Stimulated activated CD4-positive, alpha-beta T cell treated with anti-CD3 and anti-CD28 coated beads, Interleukin-1b, Interleukin-23, amount 100 ng/mL, for 24 hours (primary cell): ENCODE measurements around the gene FOXM1.
A peak's percentile ranks its signal among the peaks of the same experiment; 100 is the strongest.
"Not testable (repeated sequence)": the region's sequence is repeated elsewhere in the genome, so short reads cannot be mapped to it uniquely, and the experiment has no call there.

ENCODE experiments used
- DNase-seq, 4 experiments: peaks; one replicate each; pipeline ENCODE4 v3.0.0-alpha.2; 2020; ENCODE audit warnings: low read depth in 4 of 4, low spot score in 1 of 4

The FOXM1 gene

DNA sequence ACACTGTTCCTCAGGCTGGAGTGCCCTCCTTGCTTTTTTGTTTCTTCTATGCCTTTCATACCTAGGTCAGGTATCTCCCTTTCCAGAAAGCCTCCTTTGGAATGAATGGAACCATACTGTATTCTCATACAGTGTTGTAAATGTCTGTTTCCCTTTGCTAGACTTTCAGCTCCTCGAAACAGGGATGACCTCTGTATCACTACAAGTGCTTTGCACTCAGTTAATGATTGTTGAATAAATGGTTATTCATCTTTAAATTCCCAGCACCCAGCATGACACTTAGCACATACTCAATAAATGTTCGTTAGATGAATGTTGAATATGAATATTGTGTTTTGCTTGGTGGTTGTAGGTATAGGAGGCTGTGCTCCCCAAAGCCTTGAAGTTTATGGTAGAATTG lies 7.8 kb upstream of the FOXM1 start:
- DNase-seq: no peak

DNA sequence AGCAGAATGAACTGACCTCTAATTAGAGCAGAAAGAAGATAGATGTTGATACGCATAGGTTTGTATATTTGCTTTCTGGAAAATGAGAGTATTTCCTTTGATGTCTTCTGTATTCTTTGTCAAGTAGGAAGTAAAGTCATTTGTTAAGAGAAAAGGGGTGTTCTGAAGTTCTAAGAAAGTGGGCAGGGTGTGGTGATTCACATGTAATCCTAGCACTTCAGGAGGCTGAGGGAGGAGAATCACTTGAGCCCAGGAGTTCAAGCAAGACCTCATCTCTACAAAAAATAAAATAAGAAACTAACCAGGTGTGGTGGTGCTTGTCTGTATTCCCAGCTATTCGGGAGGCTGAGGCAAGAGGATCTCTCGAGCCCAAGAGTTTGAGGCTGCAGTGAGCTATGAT lies 2.9 kb upstream of the FOXM1 start:
- no peak for DNase-seq

DNA sequence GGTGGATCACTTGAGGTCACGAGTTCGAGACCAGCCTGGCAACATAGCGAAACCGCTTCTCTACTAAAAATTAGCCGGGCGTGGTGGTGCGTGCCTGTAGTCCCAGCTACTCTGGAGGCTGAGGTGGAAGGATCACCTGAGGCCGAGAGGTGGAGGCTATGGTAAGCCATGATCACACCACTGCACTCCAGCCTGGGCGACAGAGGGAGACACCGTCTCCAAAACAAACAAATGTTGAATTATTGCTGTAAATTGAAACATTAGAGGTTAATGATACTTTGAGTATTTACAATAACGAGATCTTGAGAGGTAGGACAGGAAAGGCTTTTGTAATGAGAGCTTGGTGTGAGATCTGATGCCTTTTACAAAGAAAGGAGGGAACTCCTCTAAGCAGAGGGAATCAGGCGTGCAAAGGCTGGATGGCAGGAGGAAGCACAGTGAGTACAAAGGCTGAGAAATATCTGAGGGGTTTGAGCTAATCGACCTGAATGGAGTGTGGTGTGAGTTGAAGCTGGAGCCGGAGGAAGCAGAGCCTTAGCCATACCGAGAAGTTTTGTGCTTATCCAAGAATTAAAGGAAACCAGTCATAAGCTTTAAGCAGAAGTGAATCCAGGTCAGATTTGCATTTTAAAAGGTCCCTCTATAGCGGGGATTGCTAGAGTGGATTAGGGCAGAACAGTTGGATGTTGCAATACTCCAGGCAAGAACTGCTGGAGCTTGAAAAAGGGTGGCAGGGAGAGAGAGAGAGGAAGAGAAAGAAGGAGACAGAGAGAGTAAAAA lies 1.2 kb upstream of the FOXM1 start:
- no peak for DNase-seq

DNA sequence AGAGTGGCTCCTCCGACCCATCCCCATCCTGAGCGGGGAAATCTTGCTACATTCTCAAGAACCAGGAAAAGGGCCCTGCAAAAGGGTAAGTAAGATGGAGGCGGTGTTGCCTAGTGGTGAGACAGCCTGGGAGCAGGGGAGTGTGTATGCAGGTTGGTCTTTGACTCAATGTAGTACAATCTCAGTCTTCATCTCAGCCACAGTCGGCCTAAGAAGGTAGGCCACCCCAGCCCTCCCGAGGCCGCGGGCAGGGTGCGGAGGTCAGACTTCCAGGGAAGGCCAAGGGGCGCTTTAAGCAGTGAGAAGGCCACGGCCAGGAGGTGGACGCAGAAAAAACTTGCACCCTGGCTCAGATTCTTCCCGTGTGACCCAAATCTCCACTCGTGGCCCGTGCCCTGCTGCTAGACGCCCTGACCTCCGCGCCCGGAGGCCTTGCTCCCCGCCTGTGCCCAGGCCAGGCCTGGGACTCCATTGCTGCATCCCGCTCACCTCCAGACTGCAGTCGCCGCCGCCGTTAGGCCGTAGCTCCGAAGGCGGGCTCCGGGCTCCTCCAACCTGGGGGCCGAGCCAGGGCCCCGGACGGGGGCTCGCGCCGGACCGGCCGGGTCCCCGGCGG lies 435 bp downstream of the FOXM1 start:
- DNase-seq: no peak

DNA sequence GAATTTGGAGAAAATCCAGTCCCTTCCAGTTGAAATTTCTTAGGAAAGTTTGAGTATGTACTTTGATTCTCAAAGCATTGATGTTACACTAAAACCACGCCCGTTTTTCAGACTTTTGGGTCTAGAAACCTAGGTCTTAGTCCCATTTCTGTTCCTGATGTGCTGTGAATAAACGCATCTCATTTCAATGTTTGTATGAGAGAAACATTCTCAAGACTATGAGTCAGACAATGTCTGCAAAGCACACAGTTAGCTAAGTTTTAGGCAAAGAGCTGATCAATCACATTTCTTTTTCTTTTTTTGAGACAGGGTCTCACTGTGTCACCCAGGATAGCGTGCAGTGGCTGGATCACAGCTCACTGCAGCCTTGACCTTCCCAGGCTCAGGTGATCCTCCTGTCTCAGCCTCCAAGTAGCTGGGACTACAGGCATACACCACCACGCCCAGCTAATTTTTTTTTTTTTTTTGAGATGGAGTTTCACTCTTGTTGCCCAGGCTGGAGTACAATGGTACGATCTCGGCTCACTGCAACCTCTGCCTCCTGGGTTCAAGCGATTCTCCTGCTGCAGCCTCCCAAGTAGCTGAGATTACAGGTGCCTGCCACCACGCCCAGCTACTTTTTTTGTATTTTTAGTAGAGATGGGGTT lies 7.9 kb downstream of the FOXM1 start:
- DNase-seq: not testable (repeated sequence)

DNA sequence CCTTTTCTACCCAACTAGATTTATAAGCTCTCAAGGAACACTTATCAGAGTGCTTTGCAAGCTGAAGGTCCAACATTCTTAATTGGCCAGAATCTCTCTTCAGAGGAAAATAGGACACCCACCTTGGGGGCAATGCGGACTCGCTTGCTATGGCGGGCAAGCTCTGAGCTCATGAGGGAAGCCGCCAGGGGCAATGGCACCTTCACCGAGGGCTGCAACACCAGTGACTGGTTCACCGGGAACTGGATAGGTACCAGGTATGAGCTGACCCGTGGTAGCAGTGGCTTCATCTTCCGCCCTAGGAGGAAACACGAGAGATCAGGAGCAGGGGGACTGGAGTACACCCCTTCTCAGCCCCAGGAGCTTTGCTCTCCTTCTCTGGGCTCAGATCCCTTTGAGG lies 12.8 kb downstream of the FOXM1 start:
- DNase-seq: no peak

DNA sequence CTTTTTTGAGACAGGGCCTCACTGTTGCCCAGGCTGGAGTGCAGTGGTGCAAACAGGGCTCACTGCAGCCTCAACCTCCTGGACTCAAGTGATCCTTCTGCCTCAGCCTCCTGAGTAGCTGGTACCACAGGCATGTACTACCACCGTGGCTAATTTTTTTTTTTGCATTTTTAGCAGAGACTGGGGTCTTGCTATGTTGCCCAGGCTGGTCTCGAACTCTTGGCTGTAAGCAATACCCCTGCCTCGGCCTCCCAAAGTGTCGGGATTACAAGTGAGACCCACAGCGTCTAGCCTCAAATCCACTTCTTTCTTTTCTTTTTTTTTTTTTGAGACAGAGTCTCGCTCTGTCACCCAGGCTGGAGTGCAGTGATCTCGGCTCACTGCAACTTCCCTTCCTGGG lies 13.6 kb downstream of the FOXM1 start:
- DNase-seq: not testable (repeated sequence)

DNA sequence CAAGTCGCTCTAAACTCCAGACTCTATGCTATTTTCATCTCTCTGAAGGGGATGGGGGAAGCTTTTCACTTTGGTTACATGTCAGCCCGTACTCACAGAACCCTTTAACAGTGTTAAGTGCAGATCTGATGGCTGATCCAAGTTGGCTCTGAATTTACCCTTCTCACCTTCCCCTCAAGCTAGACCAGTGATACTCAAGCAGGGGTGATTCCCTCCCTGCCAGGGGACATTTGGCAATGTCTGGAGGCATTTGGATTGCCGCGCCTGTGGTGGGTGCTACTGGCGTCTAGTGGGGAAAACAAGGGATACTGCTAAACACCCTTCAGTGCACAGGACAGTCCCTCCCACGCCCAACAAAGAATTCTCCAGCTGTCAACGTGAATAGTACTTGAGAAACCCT lies 14.1 kb downstream of the FOXM1 start:
- DNase-seq: no peak

DNA sequence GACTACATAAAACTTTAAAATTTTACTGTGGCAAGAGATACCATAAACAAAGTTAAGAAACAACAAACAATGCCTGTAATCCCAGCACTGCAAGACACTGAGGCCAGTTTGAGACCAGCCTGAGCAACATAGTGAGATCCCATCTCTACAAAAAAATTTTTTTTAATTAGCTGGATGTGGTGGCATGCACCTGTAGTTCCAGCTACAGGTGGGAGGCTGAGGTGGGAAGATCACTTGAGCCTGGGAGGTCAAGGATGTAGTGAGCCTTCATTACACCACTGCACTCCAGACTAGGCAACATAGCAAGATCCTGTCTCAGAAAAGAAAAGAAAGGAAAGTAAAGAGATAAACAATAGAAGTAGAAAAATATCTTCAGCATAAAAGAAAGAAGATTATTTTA lies 16.8 kb downstream of the FOXM1 start:
- DNase-seq: no peak

DNA sequence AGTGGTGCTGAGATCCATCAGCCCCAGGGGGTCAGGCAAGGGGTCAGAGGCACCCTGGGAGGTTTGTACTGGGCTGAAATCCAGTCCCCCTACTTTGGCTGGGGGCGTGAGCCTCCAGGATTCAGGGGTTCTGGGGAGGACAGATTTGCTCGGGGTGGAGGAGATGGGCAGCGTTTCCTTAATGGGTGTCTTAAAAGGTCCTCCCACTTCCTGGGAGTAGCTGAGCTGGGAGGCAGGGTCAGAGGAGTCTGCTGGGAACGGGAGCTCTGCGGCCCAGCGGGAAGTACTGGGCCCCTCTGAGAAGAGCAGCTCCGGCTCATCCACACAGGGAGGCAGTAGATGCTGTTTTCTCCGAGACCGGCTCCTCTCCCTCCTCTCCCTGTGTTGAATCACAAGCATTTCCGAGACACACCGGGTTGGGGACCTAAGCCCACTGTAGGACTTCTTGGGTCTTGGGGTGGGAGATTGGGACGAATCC lies 18.0 kb downstream of the FOXM1 start:
- no peak for DNase-seq

DNA sequence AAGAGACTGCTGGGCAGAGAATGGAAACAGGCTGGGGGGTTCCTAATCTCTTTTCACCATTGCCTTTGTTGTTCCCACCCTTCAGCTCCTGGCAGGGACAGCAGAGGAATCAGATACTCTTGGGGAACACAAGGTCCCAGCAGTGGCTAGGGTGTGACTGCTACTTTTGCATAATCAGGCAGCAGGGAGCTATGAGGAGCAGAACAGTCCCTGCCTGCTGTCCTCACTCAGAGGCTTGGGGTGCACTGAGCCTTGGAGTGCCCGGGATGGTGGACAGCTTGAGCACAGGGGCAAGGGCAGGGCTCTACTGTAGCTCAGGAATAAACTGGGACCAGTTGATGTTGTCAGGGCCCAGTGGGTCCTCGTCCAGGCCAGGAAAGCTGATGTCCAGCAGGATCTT lies 18.6 kb downstream of the FOXM1 start:
- DNase-seq: no peak

DNA sequence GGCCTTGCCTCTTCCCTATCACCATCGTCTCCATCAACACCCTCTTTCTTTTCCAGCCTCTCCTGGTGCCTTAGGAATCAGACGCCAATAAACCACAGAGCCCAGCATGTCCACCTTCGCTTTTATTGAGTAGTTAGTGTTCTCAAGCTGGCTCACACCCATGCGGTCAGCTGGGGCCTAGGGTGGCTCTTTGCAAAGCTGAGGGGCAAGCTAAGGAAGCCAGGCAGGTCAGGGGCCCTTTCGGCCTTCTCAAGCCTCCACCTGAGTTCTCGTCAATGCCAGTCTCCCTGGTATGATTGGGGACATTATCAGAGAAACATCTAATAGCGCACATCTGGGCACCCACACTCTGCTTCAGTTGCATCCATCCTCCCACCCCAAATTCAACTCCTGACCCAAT lies 19.4 kb downstream of the FOXM1 start:
- no peak for DNase-seq

DNA sequence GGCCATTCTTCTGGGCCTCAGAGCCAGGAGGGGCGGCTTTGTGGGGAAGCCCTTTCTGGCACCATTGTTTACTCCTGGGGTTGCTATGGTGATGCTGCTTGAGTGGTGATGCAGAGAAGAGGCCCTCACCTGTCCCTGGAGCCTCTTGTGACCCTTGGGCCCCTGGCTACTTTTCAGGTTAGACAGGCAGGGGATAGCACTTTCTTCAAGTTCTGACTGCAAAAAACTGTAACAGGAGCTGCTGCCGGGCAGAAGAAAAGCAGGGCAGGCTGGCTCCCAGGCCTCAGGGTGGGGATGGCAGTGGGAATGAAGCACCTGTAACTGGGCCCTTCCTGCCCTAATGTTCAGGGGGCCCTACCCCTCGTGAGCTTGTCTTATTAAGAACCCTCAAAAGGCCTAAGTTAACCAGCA lies 19.9 kb downstream of the FOXM1 start, which contains the start of gene TEX52:
Gene TEX52, minus strand, starts transcription at position 19 of the 411 bp plus-strand sequence. Its CDS starts 13 bp downstream, at position 6.
- DNase-seq: no peak

DNA sequence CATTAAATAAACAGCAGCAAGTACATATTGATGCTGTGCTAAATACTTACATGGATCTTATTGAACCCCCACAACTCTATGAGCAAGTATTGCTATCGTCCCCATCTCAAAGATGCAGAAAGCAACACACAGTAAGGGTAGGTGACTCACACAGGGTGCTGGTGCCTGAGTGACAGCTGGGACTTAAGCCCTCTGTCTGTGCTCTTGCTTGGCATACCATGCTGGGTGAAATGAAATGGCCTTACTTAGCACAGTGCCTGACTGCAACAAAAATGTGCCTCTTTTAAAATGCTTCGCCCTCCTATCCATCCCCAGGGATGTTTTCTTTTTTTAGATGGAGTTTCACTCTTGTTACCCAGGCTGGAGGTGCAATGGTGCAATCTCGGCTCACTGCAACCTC lies 20.9 kb downstream of the FOXM1 start:
- DNase-seq: no peak

DNA sequence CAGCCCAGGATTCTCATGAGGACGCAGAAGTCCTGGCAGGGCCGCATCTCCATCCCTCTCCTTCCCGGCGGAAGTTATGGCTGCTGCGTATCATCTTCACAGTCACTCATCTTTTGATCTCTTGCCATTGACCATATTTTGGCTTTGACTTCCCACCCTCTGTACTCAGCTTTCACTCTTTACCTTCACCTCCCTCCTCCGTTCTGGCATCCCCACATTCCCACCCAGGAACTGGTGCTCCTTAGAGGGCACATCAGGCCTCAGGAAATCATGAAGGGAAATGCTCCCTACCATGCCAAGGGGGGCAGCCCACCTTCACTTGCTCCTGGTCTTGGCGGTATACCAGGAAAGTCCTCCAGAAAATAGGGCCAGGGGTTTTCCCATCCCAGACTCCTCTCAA lies 21.4 kb downstream of the FOXM1 start:
- no peak for DNase-seq

DNA sequence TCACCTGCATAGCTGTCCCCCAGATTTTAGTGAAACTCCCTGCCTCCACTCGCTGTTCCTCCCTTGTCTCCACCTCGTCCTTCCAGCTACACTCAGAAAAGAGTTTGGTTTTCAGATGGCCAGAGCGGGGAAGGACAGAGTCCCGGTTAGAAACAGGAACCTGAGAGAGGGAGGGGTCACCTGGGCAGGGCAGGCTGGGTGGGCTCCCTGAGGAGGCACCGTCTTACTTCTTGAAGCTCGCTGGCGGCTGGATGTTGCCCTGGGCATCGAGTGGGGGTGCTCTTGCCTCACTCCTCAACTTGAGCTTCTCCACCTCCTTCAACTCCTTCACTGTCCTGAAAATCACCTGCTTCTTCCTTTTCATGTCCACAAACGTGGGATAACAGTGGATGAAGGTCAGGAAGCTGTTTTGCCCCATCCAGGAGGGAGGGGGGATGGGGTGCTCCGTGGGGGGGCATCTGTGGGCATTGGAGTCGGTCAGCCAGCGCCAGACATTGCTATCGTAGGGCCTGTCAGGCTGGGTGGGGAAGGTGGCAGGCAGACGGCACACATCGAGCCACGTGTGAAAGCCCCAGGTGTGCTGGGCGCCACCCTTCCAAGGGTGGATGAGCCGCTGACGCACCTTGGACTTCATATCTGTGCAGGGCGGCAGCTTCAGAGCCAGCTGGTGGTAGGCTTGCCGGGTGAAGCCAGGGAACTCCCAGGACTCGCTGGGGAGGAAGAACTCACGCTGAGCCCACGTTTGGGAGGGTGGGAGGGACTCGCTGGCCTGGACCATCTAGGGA lies 22.1 kb downstream of the FOXM1 start:
- no peak for DNase-seq

DNA sequence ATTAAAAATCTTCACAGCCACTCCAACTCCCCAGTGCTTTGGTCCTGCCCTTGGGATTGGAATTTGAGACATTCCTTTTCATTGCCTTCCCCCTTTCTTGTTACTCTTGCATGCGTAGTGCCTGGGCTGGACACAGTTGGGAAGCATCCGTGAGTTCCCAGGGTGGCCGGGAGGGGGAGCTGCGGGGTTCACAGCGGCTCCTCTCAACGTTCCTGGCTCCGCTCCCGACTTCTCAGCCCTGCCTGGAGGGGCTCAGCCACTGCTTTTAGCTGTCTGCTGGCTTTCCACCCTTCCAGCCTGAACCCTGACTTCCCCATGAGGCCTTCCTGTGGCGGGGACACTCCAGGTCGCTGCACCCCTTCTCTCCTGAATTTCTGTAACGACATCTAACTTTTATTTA lies 23.3 kb downstream of the FOXM1 start:
- DNase-seq: peak in 3 of 4 experiments; percentile 25 to 41 (median 27)

DNA sequence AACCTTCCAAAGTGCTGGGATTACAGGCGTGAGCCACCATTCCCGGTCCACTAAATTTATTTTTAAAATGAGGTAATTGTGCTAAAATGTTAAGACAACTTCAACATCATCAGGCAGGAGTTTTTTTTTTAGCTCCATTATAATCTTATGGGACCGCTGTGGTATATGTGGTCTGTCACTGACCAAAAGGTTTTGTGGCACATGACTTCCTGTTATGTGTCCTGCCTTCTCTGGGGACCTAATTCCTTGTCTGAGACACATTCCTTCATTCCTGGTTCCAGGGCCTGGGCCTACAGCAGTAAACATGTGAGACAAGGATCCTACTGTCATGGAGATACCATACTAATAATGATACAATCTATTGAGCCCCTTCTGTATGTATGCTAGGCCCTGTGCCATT lies 25.0 kb downstream of the FOXM1 start:
- no peak for DNase-seq

DNA sequence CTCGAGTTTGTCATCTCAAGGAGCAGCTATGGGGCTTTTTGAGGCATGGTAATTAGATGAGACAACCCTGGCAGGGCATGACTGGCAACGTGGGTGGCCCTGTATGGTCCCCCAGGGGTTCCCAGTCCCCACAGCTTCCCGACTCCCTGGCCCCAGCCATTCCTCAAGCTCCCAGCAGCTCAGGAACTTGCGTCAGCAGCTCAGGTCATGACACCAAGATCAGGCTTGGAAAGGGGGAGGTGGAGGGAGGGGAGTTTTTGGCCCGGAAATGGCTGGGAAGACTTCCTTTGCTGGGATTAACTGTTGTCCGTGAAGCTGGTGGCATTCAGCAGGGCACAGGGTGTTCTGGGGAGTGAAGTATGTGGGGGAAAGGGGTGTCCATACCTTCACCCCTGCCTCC lies 31.7 kb downstream of the FOXM1 start:
- no peak for DNase-seq

DNA sequence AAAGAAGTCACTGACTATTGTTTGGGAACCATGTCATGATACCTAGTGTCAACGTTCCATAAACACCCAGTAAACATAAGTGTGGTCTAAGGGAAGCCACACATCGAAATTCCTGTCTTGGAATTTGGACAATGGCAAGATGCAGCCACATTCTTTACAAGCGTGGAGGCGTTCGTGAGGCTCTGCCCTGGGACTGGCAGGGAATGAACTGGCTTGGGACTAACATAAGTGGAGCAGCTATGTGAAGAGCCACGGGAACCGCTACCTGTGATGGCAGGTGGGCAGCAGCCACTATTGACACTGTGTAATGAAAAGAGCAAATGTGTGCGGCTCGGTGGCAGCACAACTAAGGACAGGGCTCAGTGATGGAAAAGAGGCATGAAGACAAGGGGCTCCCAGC lies 32.2 kb downstream of the FOXM1 start:
- no peak for DNase-seq

DNA sequence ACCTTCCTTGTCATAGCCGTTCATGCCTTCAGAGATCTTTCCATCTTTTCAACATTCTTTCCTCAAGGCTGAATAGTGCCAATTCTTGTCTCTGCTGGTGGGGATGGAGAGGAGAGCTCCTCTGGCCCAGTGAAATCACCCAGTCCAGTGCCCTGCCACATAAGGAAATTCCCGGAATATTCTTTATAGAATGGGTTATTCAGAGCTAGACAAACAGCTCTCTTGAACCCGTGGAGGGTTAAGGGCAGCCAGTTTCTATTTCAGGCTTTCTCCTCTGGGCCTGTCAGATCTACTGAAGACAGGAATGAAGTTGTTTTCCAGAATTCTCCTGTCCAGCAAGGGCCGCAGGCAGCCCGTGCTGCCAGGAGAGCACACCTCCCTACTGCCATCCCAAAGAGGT lies 34.0 kb downstream of the FOXM1 start:
- no peak for DNase-seq
